ENCODE results near the gene TRABD2B. TPM values are rescaled to one million over a fixed set of nuclear protein-coding genes. Genes with fewer than 3 reads are reported as not detected.

Gene TRABD2B
- total RNA-seq, 1 donor: under 0.01 TPM

- Histone ChIP-seq H4K20me1 (ENCODE audit: insufficient read depth, low read length) (no peaks in the 10 kb centered on the region), H3K36me3 (ENCODE audit: insufficient read depth, low read length) (no peaks in the 10 kb centered on the region), H3K79me2 (ENCODE audit: insufficient read depth, low read length) (no peaks in the 10 kb centered on the region), H3K4me2 (ENCODE audit: insufficient read depth, low read length) (no peak overlapping the region), H2AFZ (ENCODE audit: low read length) (no peak overlapping the region), H3K27me3 (ENCODE audit: insufficient read depth, low read length) (peaks cover 4% of the 10 kb centered on the region), H3K9me3 (ENCODE audit: low read depth, low read length) (no peaks in the 10 kb centered on the region), H3K27ac (ENCODE audit: low read depth, low read length) (no peak overlapping the region), H3K4me1 (ENCODE audit: insufficient read depth, low read length) (no peaks in the 10 kb centered on the region), H3K4me3 (ENCODE audit: insufficient read depth, low read length) (no peak overlapping the region)
- TF ChIP-seq CTCF (IDR thresholded peaks at IDR 0.05; ENCODE audit: extremely low read depth, low read depth, low read length): no peak
- peak; percentile 70 for DNase-seq (ENCODE audit: insufficient read length, low spot score, missing footprints)
Observed at GRCh38 chr1:47985018-47985417, 12.2 kb downstream of the TRABD2B start.

DNA sequence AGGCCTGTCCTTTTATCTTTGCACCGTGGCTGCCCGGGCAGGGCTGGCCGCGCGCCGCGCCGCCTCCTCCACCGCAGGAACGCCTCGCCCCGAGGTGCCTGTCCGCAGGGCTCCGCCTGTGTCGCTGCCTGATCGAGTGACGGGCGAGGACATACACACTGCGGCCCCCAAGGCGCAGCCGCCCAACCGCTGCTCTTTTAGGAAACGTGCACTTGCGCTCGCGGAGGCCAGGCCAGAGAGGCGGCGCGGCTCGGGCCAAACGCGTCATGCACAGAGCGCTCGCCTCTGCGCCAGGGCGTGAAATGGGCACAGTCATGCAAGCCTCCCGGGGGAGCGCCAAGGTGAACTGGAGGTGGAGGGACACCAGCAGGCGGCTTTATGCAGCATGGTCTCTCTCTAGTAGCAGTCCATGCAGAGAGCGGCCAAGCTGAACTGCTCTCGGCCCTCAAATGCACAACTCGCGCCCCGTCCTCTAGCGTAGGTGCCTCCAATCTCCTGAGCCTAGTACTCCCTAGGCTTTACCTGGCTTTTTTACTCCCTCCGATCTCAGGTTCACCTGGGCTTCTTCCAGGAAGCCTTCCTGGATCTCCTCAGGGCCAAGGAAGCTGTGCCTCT is 12.9 kb downstream of the TRABD2B start:
- Histone ChIP-seq H4K20me1 (ENCODE audit: insufficient read depth, low read length) (no peaks in the 10 kb centered on the region), H3K4me2 (ENCODE audit: insufficient read depth, low read length) (no peak overlapping the region), H3K36me3 (ENCODE audit: insufficient read depth, low read length) (no peaks in the 10 kb centered on the region), H3K4me3 (ENCODE audit: insufficient read depth, low read length) (no peak overlapping the region), H3K27ac (ENCODE audit: low read depth, low read length) (no peak overlapping the region), H3K27me3 (ENCODE audit: insufficient read depth, low read length) (peaks cover 4% of the 10 kb centered on the region), H2AFZ (ENCODE audit: low read length) (no peak overlapping the region), H3K4me1 (ENCODE audit: insufficient read depth, low read length) (no peaks in the 10 kb centered on the region), H3K9me3 (ENCODE audit: low read depth, low read length) (no peaks in the 10 kb centered on the region), H3K79me2 (ENCODE audit: insufficient read depth, low read length) (no peaks in the 10 kb centered on the region)
- DNase-seq (ENCODE audit: insufficient read length, low spot score, missing footprints): no peak
- no peak for TF ChIP-seq CTCF (IDR thresholded peaks at IDR 0.05; ENCODE audit: extremely low read depth, low read depth, low read length)

GRCh38 chr1:47983691-47984090 is 13.5 kb downstream of the TRABD2B start:
- Histone ChIP-seq H3K27me3 (ENCODE audit: insufficient read depth, low read length) (peaks cover 4% of the 10 kb centered on the region), H2AFZ (ENCODE audit: low read length) (no peak overlapping the region), H3K4me2 (ENCODE audit: insufficient read depth, low read length) (no peak overlapping the region), H3K36me3 (ENCODE audit: insufficient read depth, low read length) (no peaks in the 10 kb centered on the region), H3K27ac (ENCODE audit: low read depth, low read length) (no peak overlapping the region), H3K4me1 (ENCODE audit: insufficient read depth, low read length) (no peaks in the 10 kb centered on the region), H4K20me1 (ENCODE audit: insufficient read depth, low read length) (no peaks in the 10 kb centered on the region), H3K79me2 (ENCODE audit: insufficient read depth, low read length) (no peaks in the 10 kb centered on the region), H3K9me3 (ENCODE audit: low read depth, low read length) (no peaks in the 10 kb centered on the region), H3K4me3 (ENCODE audit: insufficient read depth, low read length) (no peak overlapping the region)
- no peak for TF ChIP-seq CTCF (IDR thresholded peaks at IDR 0.05; ENCODE audit: extremely low read depth, low read depth, low read length)
- no peak for DNase-seq (ENCODE audit: insufficient read length, low spot score, missing footprints)

- Histone ChIP-seq H3K36me3 (ENCODE audit: insufficient read depth, low read length) (no peaks in the 10 kb centered on the region), H3K4me1 (ENCODE audit: insufficient read depth, low read length) (no peaks in the 10 kb centered on the region), H3K79me2 (ENCODE audit: insufficient read depth, low read length) (no peaks in the 10 kb centered on the region), H4K20me1 (ENCODE audit: insufficient read depth, low read length) (no peaks in the 10 kb centered on the region), H3K27me3 (ENCODE audit: insufficient read depth, low read length) (peaks cover 3% of the 10 kb centered on the region), H3K4me3 (ENCODE audit: insufficient read depth, low read length) (no peak overlapping the region), H3K4me2 (ENCODE audit: insufficient read depth, low read length) (no peak overlapping the region), H3K9me3 (ENCODE audit: low read depth, low read length) (no peaks in the 10 kb centered on the region), H3K27ac (ENCODE audit: low read depth, low read length) (no peak overlapping the region), H2AFZ (ENCODE audit: low read length) (no peak overlapping the region)
- DNase-seq (ENCODE audit: insufficient read length, low spot score, missing footprints): no peak
- no peak for TF ChIP-seq CTCF (IDR thresholded peaks at IDR 0.05; ENCODE audit: extremely low read depth, low read depth, low read length)
Observed at GRCh38 chr1:47981667-47982350, 15.4 kb downstream of the TRABD2B start.

All from osteoblast (primary cell).